Measurements from ENCODE around the gene NPFF.
A peak's percentile ranks its signal among the peaks of the same experiment; 100 is the strongest.

Gene NPFF

GRCh38 chr12:53513712-53514410 is 6.6 kb upstream of the NPFF start:
- TF ChIP-seq CTCF (IDR thresholded peaks at IDR 0.05) = no peak
- intact Hi-C loops (cut with DNase I; ENCODE audit: low total_unique reads) = loop anchor here (5.0 kb wide), 1 partner anchor 157 kb away; no protein-coding TSS in a partner anchor
- Histone ChIP-seq H3K9me3 (no peaks in the 10 kb centered on the region), H3K4me1 (peaks cover 0 to 1% (median under 1%) of the 10 kb centered on the region in 4 donors), H3K27me3 (no peaks in the 10 kb centered on the region), H3K36me3 (peaks cover 60 to 97% (median 79%) of the 10 kb centered on the region in 3 donors), H3K27ac (no peak overlapping the region), H3K4me3 (no peak overlapping the region)
- no peak for DNase-seq

- no peaks in the 10 kb centered on the region for H3K27me3 ChIP-seq
- H3K9me3 ChIP-seq = no peaks in the 10 kb centered on the region
- no peak for TF ChIP-seq CTCF (IDR thresholded peaks at IDR 0.05)
- H3K36me3 ChIP-seq = peaks cover 33 to 84% (median 60%) of the 10 kb centered on the region in 3 donors
- intact Hi-C loops (cut with DNase I; ENCODE audit: low total_unique reads) = loop anchor here (5.0 kb wide), 1 partner anchor 153 kb away; no protein-coding TSS in a partner anchor
- peaks cover 2 to 30% (median 25%) of the 10 kb centered on the region in 4 donors for H3K4me1 ChIP-seq
- no peak overlapping the region for H3K4me3 ChIP-seq
- DNase-seq = peak in 1 of 2 donors; percentile 57
- no peak overlapping the region for H3K27ac ChIP-seq
Measured at GRCh38 chr12:53510181-53510812, 3.0 kb upstream of the NPFF start.

- intact Hi-C loops (cut with DNase I; ENCODE audit: low total_unique reads) = no loop called here
- no peak overlapping the region for H3K4me3 ChIP-seq
- peaks cover 2 to 46% (median 37%) of the 10 kb centered on the region in 4 donors for H3K4me1 ChIP-seq
- DNase-seq = peak; percentile 89 to 90
- H3K27me3 ChIP-seq = no peaks in the 10 kb centered on the region
- peak; percentile 87 to 94 for TF ChIP-seq CTCF (IDR thresholded peaks at IDR 0.05)
- H3K27ac ChIP-seq = peak overlapping the region; percentile 35 to 96
- H3K36me3 ChIP-seq = peaks cover 17 to 76% (median 44%) of the 10 kb centered on the region in 3 donors
- H3K9me3 ChIP-seq = no peaks in the 10 kb centered on the region
Measured at GRCh38 chr12:53508534-53509170, 1.4 kb upstream of the NPFF start.

GRCh38 chr12:53507603-53507885 is 260 bp upstream of the NPFF start:
- Histone ChIP-seq H3K4me1 (peaks cover 2 to 57% (median 45%) of the 10 kb centered on the region in 4 donors), H3K36me3 (peaks cover 9 to 66% (median 32%) of the 10 kb centered on the region in 3 donors), H3K27me3 (no peaks in the 10 kb centered on the region), H3K4me3 (no peak overlapping the region), H3K27ac (peak overlapping the region; percentile 96 to 98), H3K9me3 (no peaks in the 10 kb centered on the region)
- intact Hi-C loops (cut with DNase I; ENCODE audit: low total_unique reads) = no loop called here
- TF ChIP-seq CTCF (IDR thresholded peaks at IDR 0.05) = no peak
- no peak for DNase-seq

GRCh38 chr12:53506450-53506785 is 866 bp downstream of the NPFF start:
- peaks cover 0 to 55% (median 21%) of the 10 kb centered on the region in 3 donors for H3K36me3 ChIP-seq
- TF ChIP-seq CTCF (IDR thresholded peaks at IDR 0.05) = no peak

More at GRCh38 chr12:53506450-53506785, 866 bp downstream of the NPFF start:
- Histone ChIP-seq H3K27me3 (no peaks in the 10 kb centered on the region), H3K4me1 (peaks cover 2 to 69% (median 56%) of the 10 kb centered on the region in 4 donors), H3K9me3 (no peaks in the 10 kb centered on the region), H3K27ac (peak overlapping the region; percentile 96 to 98), H3K4me3 (no peak overlapping the region)
- intact Hi-C loops (cut with DNase I; ENCODE audit: low total_unique reads) = no loop called here
- no peak for DNase-seq
